Muscle of leg (tissue), 11 donors: ENCODE measurements around the gene EFCAB5. TPM values are rescaled to one million over a fixed set of nuclear protein-coding genes. Genes with fewer than 3 reads are reported as not detected.
"Not testable (repeated sequence)": the region's sequence is repeated elsewhere in the genome, so short reads cannot be mapped to it uniquely, and the experiment has no call there.

ENCODE experiments used
- DNase-seq: peaks from one replicate; pipeline ENCODE4 v3.0.0; 2013
- H3K27ac ChIP-seq: one replicate; pipeline ENCODE4 v1.5.1; 2013; ENCODE audit warnings: mild to moderate bottlenecking, low read length, control low read depth
- H3K27me3 ChIP-seq: one replicate; pipeline ENCODE4 v1.6.1; 2013; ENCODE audit warnings: low read length; ENCODE audit not compliant: control insufficient read depth, insufficient read depth
- H3K36me3 ChIP-seq: one replicate; pipeline ENCODE4 v1.6.1; 2013; ENCODE audit warnings: low read length; ENCODE audit not compliant: control insufficient read depth, insufficient read depth
- H3K4me1 ChIP-seq: one replicate; pipeline ENCODE4 v1.6.1; 2013; ENCODE audit warnings: low read length; ENCODE audit not compliant: control insufficient read depth, insufficient read depth
- H3K4me3 ChIP-seq: one replicate; pipeline ENCODE4 v1.5.1; 2013; ENCODE audit warnings: low read length, control low read depth
- H3K9me3 ChIP-seq: replicated peaks from 2 replicates; pipeline ENCODE4 v1.6.1; 2013; ENCODE audit warnings: low read depth, low read length; ENCODE audit not compliant: control insufficient read depth
- WGBS: methylation state at CpG from one replicate; pipeline ENCODE4 v1.1.5; 2013; ENCODE audit warnings: missing lambda C conversion rate; ENCODE audit not compliant: insufficient coverage; 5-methylcytosine and 5-hydroxymethylcytosine counted together
- polyA plus RNA-seq, 8 donors: library from polyadenylated mRNA; unstranded; fragments of 120-200 nt; gene quantifications; one replicate each; pipeline versions ENCODE4 v1.2.1 to v1.2.3, GENCODE V29; 2013; ENCODE audit warnings: inconsistent platforms in 1 of 8, low replicate concordance in 1 of 8; ENCODE audit not compliant: insufficient read length in 8 of 8, insufficient read depth in 1 of 8
- total RNA-seq: library from RNA; stranded (reverse); fragments of 120-200 nt; gene quantifications from one replicate; pipeline ENCODE4 v1.2.4, GENCODE V29; 2013

The EFCAB5 gene
- total and polyA plus RNA-seq, 9 donors, result 0.62 to 1.8 (median 1.1) TPM

GRCh38 chr17:29933379-29933778 lies 8.1 kb upstream of the EFCAB5 start:
- H3K9me3 ChIP-seq, result no peaks in the 10 kb centered on the region
- H3K4me1 ChIP-seq, result peaks cover 6% of the 10 kb centered on the region
- WGBS, result no CpG with 5 or more reads among the region's 2 CpGs
- no peaks in the 10 kb centered on the region for H3K36me3 ChIP-seq
- H3K4me3 ChIP-seq, result no peak overlapping the region
- DNase-seq, result peak; percentile 33
- no peak overlapping the region for H3K27ac ChIP-seq
- no peaks in the 10 kb centered on the region for H3K27me3 ChIP-seq

DNA sequence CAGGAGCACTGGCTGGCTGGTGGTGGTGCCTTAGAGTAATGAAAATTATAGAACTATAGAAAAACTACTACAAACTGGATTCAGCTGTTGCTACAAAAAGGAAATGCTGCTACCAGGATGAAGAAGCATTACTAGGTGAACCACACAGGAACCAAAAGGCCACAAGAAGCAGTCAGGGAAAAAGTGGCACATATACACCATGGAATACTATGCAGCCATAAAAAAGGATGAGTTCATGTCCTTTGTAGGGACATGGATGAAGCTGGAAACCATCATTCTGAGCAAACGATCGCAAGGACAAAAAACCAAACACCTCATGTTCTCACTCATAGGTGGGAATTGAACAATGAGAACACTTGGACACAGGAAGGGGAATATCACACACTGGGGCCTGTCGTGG lies 5.5 kb upstream of the EFCAB5 start:
- no CpG with 5 or more reads among the region's 3 CpGs for WGBS
- not testable (repeated sequence) for H3K36me3 ChIP-seq, H3K4me3 ChIP-seq, H3K27ac ChIP-seq, H3K27me3 ChIP-seq, H3K4me1 ChIP-seq, DNase-seq, H3K9me3 ChIP-seq

DNA sequence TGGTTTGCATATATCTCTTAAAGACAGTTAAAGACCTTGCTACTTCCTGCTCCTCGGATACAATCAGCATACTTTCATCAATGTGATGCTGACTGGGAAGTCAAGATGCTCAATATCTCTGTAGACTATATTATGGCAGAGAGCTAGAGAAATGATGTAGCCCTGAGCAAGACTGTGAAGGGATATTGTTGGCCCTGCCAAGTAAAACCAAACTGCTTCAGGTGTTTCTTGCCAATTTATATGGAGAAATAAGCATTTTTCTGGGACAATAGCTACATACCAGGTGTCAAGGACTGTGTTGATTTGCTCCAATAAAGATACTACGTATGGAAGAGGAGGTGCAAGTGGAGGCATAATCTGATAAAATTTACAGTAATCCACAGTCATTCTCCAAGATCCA lies 4.7 kb upstream of the EFCAB5 start:
- no peak overlapping the region for H3K4me3 ChIP-seq
- WGBS, result no CpG with 5 or more reads among the region's 2 CpGs
- no peaks in the 10 kb centered on the region for H3K9me3 ChIP-seq
- no peaks in the 10 kb centered on the region for H3K4me1 ChIP-seq
- no peak for DNase-seq
- H3K36me3 ChIP-seq, result no peaks in the 10 kb centered on the region
- H3K27me3 ChIP-seq, result no peaks in the 10 kb centered on the region
- no peak overlapping the region for H3K27ac ChIP-seq

DNA sequence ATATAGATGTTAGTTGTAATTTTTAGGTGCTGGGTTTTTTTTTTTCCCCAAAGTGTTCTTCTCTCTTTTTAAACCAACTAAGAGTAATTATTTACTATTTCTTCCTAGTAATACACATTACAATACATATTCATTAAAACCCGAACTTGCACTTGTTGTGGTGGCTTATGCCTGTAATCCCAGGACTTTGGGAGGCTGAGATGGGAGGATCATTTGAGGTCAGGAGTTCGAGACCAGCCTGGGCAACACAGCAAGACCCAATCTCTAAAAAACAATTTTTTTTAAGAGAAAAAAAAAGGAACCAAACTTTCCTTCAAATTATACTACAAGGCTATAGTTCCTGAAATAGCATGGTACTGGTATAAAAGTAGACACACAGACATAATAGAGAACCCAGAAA lies 3.8 kb downstream of the EFCAB5 start:
- H3K27ac ChIP-seq, result no peak overlapping the region
- no peak overlapping the region for H3K4me3 ChIP-seq
- no peaks in the 10 kb centered on the region for H3K27me3 ChIP-seq
- no peak for DNase-seq
- WGBS, result no CpG with 5 or more reads among the region's 2 CpGs
- no peaks in the 10 kb centered on the region for H3K9me3 ChIP-seq
- H3K36me3 ChIP-seq, result no peaks in the 10 kb centered on the region
- H3K4me1 ChIP-seq, result no peaks in the 10 kb centered on the region

GRCh38 chr17:29948448-29949215 lies 7.2 kb downstream of the EFCAB5 start:
- Histone ChIP-seq H3K4me1 (no peaks in the 10 kb centered on the region), H3K4me3 (no peak overlapping the region), H3K27ac (no peak overlapping the region), H3K36me3 (no peaks in the 10 kb centered on the region), H3K9me3 (peaks cover 4% of the 10 kb centered on the region), H3K27me3 (no peaks in the 10 kb centered on the region)
- no peak for DNase-seq
- no CpG with 5 or more reads among the region's 3 CpGs for WGBS

- Histone ChIP-seq H3K4me1 (no peaks in the 10 kb centered on the region), H3K27ac (no peak overlapping the region), H3K36me3 (no peaks in the 10 kb centered on the region), H3K4me3 (no peak overlapping the region), H3K9me3 (peaks cover 10% of the 10 kb centered on the region), H3K27me3 (no peaks in the 10 kb centered on the region)
- no peak for DNase-seq
Observed at GRCh38 chr17:29949696-29950095, 8.3 kb downstream of the EFCAB5 start.

DNA sequence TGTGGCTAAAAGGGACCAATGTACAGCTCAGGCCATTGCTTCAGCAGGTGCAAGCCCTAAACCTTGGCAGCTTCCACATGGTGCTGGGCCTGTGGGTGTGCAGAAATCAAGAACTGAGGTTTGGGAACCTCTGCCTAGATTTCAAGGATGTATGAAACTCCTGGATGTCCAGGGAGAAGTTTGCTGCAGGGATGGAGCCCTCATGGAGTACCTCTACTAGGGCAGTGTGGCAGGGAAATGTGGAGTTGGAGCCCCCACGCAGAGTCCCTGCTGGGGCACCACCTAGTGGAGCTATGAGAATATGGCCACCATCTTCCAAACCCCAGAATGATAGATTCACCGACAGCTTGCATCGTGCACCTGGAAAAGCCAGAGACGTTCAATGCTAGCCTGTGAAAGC lies 13.0 kb downstream of the EFCAB5 start:
- Histone ChIP-seq H3K27me3 (no peaks in the 10 kb centered on the region), H3K9me3 (peaks cover 10% of the 10 kb centered on the region), H3K4me3 (no peak overlapping the region), H3K27ac (no peak overlapping the region), H3K36me3 (no peaks in the 10 kb centered on the region), H3K4me1 (no peaks in the 10 kb centered on the region)
- 72% methylated on average over 3 of the region's 4 CpGs for WGBS
- DNase-seq, result no peak

DNA sequence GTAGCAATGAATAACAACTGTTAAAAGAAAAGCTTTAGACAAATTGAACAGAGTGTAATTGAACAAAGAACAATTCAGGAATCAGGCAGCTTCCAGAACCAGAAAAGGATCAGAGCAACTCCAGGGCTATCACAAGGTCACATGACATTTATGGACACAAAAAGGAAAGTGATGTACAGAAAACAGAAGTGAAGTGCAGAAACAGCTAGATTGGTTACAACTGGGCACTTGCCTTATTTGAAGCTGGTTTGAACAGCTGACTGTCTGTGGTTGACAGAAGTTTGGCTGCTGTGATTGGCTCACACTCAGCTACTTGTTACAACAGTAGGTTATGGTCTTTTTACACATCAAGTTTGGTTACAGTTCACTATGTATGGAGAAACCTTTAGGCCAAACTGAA lies 14.8 kb downstream of the EFCAB5 start:
- Histone ChIP-seq H3K4me3 (no peak overlapping the region), H3K36me3 (no peaks in the 10 kb centered on the region), H3K27ac (no peak overlapping the region), H3K9me3 (peaks cover 10% of the 10 kb centered on the region), H3K4me1 (no peaks in the 10 kb centered on the region), H3K27me3 (no peaks in the 10 kb centered on the region)
- peak; percentile 33 for DNase-seq

GRCh38 chr17:29957488-29957887 lies 16.1 kb downstream of the EFCAB5 start:
- H3K4me3 ChIP-seq, H3K27ac ChIP-seq, H3K27me3 ChIP-seq, H3K36me3 ChIP-seq, DNase-seq, H3K4me1 ChIP-seq: not testable (repeated sequence)
- no CpG with 5 or more reads among the region's 1 CpG for WGBS
- H3K9me3 ChIP-seq, result peaks cover 10% of the 10 kb centered on the region

GRCh38 chr17:29958947-29959657 lies 17.7 kb downstream of the EFCAB5 start:
- WGBS, result 78% methylated on average over 3 of the region's 4 CpGs
- no peaks in the 10 kb centered on the region for H3K27me3 ChIP-seq

More at GRCh38 chr17:29958947-29959657, 17.7 kb downstream of the EFCAB5 start:
- Histone ChIP-seq H3K36me3 (no peaks in the 10 kb centered on the region), H3K4me1 (no peaks in the 10 kb centered on the region), H3K4me3 (no peak overlapping the region), H3K27ac (no peak overlapping the region), H3K9me3 (peaks cover 10% of the 10 kb centered on the region)
- DNase-seq, result no peak
